ENCODE results near the gene SLC7A14. TPM values are rescaled to one million over a fixed set of nuclear protein-coding genes. Genes with fewer than 3 reads are reported as not detected.

The SLC7A14 gene
- total RNA-seq, 1 experiment from 2014 or later: not detected

DNA sequence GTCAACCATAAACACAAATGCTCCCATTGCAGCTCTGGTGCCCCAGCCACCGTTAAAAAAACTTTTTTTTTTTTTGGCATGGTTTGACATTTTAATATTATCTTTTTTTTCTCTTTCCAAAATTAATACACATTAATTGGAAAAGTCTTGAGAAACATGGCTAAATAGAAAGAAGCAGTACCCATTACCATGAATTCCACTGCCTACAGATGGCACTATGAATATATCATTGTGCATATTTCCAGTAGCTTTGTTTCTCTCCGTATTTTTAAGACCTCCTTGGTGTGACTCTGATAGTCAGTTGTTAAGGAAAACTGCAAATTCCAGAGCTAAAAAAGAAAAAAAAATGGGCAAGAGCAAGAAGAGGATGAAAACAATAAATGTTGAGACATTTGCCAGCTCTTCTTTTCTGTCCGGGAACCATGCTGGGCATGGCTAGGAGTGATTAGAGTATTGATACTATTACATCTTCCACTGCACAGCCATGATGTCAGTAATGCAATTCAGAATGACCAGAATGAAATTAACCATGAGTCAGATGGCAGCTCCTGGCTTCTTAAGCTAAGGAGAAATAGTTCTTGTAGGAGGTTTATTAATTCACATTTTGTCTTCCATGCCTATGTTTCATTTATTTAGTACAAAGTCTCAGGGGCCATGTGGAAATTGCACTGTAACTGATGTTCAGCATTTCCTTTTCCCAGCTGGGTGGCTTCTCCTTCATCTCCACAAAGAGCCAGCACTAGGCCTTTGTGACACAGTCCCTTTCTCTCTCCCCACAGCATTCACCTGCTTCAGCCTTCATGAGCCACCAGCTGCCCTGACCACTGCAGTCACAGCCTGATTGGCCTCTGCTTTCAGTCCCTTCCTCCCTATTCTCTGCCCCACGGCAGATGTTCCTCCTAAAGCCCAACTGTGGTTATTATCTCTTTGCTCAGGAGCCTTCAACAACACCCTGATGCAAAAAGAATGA lies 31.8 kb downstream of the SLC7A14 start:
- DNase-seq: no peak
- H3K4me3 Mint-ChIP-seq (ENCODE audit: low read depth, unreplicated experiment): no peak overlapping the region
- H3K27me3 Mint-ChIP-seq (ENCODE audit: unreplicated experiment): peaks cover 31% of the 10 kb centered on the region
- intact Hi-C loops (cut with micrococcal nuclease; ENCODE audit: unreplicated experiment): loop anchor here (5.0 kb wide), 1 partner anchor 258 kb away; no protein-coding TSS in a partner anchor
- no peak overlapping the region for H3K27ac Mint-ChIP-seq (ENCODE audit: unreplicated experiment)
- CTCF ChIA-PET: interaction anchor here (1.1 to 2.5 kb wide), 3 partner anchors 12 to 257 kb away, joined by 3 to 8 read pairs (median 3); no protein-coding TSS in a partner anchor
- no TSS peak for BruUV-seq (replicated peaks)
- no peaks in the 10 kb centered on the region for H3K36me3 Mint-ChIP-seq (ENCODE audit: insufficient read depth, unreplicated experiment)
- no peaks in the 10 kb centered on the region for H3K9me3 Mint-ChIP-seq (ENCODE audit: low read depth, unreplicated experiment)
- no peaks in the 10 kb centered on the region for H3K4me1 Mint-ChIP-seq (ENCODE audit: low read depth, unreplicated experiment)
- TF ChIP-seq, protein P1, sequence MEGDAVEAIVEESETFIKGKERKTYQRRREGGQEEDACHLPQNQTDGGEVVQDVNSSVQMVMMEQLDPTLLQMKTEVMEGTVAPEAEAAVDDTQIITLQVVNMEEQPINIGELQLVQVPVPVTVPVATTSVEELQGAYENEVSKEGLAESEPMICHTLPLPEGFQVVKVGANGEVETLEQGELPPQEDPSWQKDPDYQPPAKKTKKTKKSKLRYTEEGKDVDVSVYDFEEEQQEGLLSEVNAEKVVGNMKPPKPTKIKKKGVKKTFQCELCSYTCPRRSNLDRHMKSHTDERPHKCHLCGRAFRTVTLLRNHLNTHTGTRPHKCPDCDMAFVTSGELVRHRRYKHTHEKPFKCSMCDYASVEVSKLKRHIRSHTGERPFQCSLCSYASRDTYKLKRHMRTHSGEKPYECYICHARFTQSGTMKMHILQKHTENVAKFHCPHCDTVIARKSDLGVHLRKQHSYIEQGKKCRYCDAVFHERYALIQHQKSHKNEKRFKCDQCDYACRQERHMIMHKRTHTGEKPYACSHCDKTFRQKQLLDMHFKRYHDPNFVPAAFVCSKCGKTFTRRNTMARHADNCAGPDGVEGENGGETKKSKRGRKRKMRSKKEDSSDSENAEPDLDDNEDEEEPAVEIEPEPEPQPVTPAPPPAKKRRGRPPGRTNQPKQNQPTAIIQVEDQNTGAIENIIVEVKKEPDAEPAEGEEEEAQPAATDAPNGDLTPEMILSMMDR (IDR thresholded peaks at IDR 0.05; ENCODE audit: unreplicated experiment): no peak

DNA sequence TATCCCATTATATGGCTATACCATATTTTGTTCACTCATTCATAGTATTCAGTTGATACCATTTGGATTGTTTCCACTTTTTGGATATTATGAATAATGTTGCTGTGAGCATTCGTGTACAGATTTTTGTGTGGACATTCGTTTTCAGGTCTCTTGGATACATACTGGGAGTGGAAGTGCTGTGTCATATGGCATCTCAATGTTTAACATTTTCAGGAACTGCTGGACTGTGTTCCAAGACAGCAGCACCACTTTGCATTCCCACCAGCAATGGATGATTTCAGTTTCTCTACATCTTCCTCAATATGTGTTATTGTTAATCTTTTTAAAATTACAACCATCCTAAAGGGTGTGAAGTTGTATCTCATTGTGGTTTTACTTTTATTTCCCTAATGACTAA lies 34.6 kb downstream of the SLC7A14 start:
- Mint-ChIP-seq H3K36me3 (ENCODE audit: insufficient read depth, unreplicated experiment) (no peaks in the 10 kb centered on the region), H3K4me3 (ENCODE audit: low read depth, unreplicated experiment) (no peak overlapping the region), H3K4me1 (ENCODE audit: low read depth, unreplicated experiment) (no peaks in the 10 kb centered on the region), H3K27ac (ENCODE audit: unreplicated experiment) (no peak overlapping the region), H3K9me3 (ENCODE audit: low read depth, unreplicated experiment) (no peaks in the 10 kb centered on the region), H3K27me3 (ENCODE audit: unreplicated experiment) (peaks cover 54% of the 10 kb centered on the region)
- no peak for DNase-seq
- intact Hi-C loops (cut with micrococcal nuclease; ENCODE audit: unreplicated experiment): loop anchor here (5.0 kb wide), 1 partner anchor 261 kb away; no protein-coding TSS in a partner anchor
- CTCF ChIA-PET: interaction anchor here (0.6 kb wide), 1 partner anchor 82 kb away, joined by 3 read pairs; no protein-coding TSS in a partner anchor
- TF ChIP-seq, protein P1 (IDR thresholded peaks at IDR 0.05; ENCODE audit: unreplicated experiment): no peak
- no TSS peak for BruUV-seq (replicated peaks)

DNA sequence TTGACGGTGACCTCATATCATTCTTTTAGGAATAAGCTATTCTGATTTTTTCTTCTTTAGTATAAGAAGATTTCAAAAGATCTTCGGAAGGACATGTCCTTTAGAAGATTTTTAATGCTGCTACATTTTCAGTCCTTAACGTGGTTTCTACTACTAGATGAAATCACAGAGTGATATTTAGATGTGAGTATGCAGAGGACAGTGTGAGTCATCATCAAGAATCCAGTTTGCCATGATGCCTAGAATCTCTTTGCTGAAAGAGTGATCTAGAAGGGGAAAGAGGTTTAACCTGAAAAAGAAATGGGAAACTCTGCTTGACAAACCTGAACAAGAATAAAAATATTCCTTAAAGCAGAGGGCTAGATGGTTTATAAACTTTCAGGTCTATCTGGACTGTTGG lies 43.2 kb downstream of the SLC7A14 start:
- intact Hi-C loops (cut with micrococcal nuclease; ENCODE audit: unreplicated experiment): no loop called here
- Mint-ChIP-seq H3K27me3 (ENCODE audit: unreplicated experiment) (peaks cover 74% of the 10 kb centered on the region), H3K4me1 (ENCODE audit: low read depth, unreplicated experiment) (no peaks in the 10 kb centered on the region), H3K27ac (ENCODE audit: unreplicated experiment) (no peak overlapping the region), H3K4me3 (ENCODE audit: low read depth, unreplicated experiment) (no peak overlapping the region), H3K9me3 (ENCODE audit: low read depth, unreplicated experiment) (peaks cover 3% of the 10 kb centered on the region), H3K36me3 (ENCODE audit: insufficient read depth, unreplicated experiment) (no peaks in the 10 kb centered on the region)
- CTCF ChIA-PET: interaction anchor here (0.6 to 1.4 kb wide), 2 partner anchors 21 to 43 kb away, joined by 4 read pairs; no protein-coding TSS in a partner anchor
- DNase-seq: no peak
- TF ChIP-seq, protein P1 (IDR thresholded peaks at IDR 0.05; ENCODE audit: unreplicated experiment): no peak
- BruUV-seq (replicated peaks): no TSS peak

DNA sequence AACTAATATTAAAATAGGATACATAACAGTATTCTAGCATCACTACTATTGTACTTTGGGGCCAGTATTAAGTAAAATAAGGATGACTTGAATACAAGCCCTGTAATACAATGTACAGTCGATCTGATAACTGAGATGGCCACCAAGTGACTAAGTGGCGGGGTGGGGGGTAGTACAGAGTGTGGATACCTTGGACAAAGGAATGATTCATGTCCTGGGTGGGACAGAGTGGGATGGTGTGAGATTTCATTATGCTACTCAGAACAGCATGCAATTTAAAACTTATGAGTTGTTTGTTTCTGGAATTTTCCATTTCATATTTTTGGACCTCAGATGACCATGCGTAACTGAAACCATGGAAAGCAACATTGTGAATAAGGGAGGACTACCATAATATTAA lies 46.0 kb downstream of the SLC7A14 start:
- Mint-ChIP-seq H3K4me1 (ENCODE audit: low read depth, unreplicated experiment) (no peaks in the 10 kb centered on the region), H3K27me3 (ENCODE audit: unreplicated experiment) (peaks cover 74% of the 10 kb centered on the region), H3K27ac (ENCODE audit: unreplicated experiment) (no peak overlapping the region), H3K4me3 (ENCODE audit: low read depth, unreplicated experiment) (no peak overlapping the region), H3K9me3 (ENCODE audit: low read depth, unreplicated experiment) (peaks cover 3% of the 10 kb centered on the region), H3K36me3 (ENCODE audit: insufficient read depth, unreplicated experiment) (no peaks in the 10 kb centered on the region)
- TF ChIP-seq, protein P1 (IDR thresholded peaks at IDR 0.05; ENCODE audit: unreplicated experiment): no peak
- CTCF ChIA-PET: no interaction called here
- intact Hi-C loops (cut with micrococcal nuclease; ENCODE audit: unreplicated experiment): no loop called here
- DNase-seq: no peak
- no TSS peak for BruUV-seq (replicated peaks)
